Left lobe of liver (tissue), 2 donors: ENCODE data around the gene SMAD6. TPM values are rescaled to one million over a fixed set of nuclear protein-coding genes. Genes with fewer than 3 reads are reported as not detected.
A peak's percentile ranks its signal among the peaks of the same experiment; 100 is the strongest.

ENCODE experiments used
- ATAC-seq: fragments of 200-7000 bp; cut with Tn5 transposase; one replicate; pipeline ENCODE4 v1.9.1; 2020; ENCODE audit warnings: mild to moderate bottlenecking, moderate library complexity
- DNase-seq: peaks from one replicate; pipeline ENCODE4 v3.0.0-alpha.2; 2020; ENCODE audit warnings: low spot score
- total RNA-seq: library from RNA; stranded (reverse); gene quantifications from one replicate; pipeline ENCODE4 v1.2.1, GENCODE V29; 2021
- donor health status: DM: no; HTN: no; CAD: no; lungs with moderate emphysema.
- donor health status: DM: no; HTN: yes; CAD: no.

The SMAD6 gene
- total RNA-seq, 1 donor from 2014 or later: 16.2 TPM

DNA sequence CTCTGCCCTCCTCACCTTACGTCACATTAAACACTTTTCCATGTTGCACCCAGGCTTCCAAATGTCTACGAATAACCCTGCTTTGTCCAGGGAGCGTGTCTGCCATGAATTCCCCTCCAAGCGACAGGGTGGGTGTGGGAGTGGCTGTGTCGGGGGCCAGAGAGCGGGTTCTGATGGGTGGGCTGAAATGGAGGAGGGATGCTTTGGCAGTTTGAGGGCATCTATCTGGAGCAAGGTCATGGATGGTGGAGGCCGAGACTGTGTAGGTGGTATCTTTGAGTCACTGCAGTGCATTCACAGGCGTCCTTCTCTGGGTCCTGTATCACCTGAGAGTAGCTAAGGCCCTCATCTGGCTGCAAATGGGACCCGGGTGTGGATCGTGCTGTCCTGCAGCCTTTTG lies 36.6 kb downstream of the SMAD6 start:
- DNase-seq: no peak
- no peak for ATAC-seq

DNA sequence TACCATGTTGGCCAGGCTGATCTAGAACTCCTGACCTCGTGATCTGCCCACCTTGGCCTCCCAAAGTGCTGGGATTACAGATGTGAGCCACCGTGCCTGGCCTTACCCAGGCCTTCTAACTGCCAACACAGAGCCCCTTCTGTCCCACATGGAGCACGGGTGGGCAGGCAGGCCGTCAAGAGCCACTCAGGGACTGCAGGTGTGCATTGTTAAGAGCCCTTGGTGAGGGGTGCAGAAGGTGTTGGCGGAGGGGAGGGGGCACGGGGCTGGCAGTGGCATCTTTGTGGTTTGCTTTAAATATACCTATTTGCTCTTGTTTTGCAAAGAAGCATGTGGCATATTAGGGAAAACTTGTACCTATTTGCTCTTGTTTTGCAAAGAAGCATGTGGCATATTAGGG lies 37.3 kb downstream of the SMAD6 start:
- DNase-seq (no peak), ATAC-seq (no peak)

DNA sequence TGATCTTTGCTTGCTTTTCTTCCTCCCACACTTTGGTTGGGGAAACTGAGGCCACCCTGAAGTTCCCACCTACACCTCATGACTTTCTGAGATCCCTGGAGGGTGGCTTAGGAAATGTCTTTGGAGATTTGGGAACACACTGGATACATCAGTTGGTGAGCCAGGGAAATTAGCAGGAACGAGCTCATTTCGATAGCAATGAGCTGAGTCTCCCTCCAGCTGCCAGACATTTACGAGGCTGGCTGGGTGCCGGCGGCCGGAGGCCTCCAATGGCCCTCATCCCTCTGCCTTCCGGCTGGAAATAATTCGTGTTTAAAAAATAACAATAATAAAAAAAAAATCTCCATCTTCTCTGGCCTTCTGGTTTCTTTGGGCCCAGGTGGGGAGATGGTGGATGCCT lies 38.8 kb downstream of the SMAD6 start:
- ATAC-seq: no peak
- DNase-seq: no peak

DNA sequence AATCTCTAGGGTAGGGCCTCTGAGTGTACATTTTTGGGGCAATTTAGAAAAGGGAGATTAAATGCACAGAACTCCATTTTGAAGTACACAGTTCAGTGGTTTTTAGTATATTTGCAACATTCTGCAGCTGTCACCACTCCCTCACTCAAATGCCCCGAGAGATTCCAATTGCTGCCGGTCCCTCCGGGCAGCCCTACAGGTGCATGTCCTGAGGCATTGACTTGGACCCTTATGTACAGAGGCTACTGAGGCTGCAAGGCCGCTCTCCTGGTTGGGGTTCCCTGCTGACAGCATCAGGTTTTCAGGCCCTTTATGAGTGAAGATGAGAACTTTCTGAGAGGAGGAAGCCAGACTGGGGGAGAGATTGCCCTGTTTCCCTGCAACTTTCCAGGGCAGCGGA lies 39.6 kb downstream of the SMAD6 start:
- no peak for ATAC-seq
- no peak for DNase-seq

DNA sequence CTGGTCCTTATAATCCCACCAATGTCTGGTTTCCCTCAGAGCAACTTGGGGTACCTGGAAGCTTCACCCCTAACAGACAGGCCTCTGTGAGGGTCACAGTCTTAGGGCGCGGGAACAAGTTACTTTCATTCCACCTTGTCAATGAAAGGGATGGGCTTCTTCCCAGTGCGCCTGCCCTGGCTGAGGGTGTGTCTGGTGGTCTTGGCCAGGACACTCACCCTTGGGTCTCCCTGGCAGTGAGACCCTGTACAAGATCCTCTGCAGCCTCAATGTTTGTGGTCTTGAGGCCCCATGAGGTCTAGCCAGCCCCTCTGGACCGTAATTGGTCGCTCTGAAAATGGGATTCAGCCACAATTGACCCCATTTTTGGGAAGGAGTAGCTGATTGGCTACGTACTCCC lies 40.2 kb downstream of the SMAD6 start:
- no peak for ATAC-seq
- DNase-seq: no peak

DNA sequence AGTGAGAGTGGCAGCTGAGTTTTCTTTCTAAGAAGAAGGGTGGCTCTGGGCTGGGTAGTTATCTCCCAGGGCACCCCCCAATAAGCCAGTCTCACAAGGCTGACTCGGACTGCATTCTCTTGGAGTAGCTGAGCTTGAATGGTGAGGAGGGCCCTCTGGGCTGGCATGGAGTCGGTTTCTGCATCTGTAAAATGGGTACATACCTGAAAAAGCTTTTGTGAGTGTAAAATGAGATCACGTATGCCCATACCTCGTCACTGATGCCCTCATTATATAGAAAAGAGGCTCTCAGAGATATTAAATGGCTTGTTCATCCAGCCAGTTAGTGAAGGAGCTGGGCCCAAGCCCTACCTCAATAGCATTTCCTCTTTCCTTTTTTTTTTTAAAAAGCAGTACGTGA lies 41.2 kb downstream of the SMAD6 start:
- DNase-seq (no peak), ATAC-seq (no peak)

DNA sequence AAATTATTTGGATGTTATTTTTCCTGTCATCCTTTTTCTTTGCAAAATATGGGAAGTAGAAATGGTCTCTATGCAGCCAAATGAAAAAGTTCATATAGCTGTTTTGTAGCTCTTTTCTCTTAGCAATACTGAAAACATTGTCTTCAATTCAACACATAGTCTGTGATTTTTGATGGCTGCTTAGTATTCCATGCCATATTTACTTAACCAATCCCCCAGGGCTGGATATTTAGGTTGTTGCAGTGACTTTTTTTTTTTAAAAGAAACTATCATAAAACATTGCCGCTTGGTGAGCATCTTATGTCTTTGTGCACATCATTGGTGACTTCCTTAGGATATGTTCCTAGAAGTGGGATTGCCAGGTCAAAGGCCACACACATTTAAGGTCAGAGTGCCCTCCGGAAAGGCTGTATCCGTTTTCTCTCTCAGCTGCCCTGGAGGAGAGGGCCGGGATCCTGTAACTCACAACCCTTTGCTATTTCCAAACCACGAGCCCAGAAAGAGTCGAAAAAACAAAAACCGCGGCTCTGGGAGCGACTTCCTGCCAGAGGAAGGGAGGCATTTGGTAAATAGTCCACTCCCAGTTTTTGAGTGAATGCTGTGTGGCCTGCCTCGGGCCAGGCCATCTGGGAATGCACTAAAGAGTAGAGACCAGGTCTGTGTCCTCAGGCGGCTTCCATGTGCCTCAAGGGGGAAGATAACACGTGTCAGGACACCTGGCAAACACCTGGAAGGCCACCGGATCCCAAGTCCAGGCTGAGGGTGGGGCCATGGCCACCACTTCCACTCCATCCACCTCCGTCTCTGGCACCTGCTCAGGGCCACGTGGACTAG lies 41.9 kb downstream of the SMAD6 start:
- DNase-seq (no peak), ATAC-seq (peak; percentile 54)

DNA sequence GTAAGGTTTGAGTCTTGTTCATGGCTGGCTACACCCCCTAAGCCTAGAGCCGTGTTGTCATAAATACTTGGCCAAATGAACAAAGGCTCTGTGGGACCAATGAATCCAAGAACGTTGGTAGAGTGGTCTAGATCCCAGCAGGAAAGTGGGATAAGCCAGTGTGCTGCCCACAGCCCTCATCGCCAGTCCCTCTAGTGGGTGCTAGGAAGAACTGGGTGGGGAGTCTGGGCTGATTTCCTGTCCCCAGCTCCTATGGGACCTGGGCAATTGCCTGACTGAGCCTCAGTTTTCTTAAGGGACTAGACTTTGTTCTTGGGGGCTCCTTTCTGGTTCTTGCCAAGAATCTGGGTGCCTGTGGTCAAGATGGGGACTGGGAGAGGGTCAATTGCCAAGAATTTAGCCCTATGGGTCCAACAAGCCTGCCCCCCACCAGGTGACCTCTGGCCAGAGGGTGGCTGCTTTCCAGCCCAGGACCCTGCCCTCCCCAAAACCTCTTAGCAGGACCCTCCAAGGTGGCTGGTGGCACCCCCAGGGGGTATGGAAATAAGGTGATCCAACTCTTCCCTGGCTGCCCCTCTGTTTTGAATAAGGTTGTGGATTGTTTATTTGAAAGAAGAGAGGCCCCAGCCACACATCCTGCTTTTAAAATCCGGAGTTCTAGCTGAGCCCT lies 42.7 kb downstream of the SMAD6 start:
- no peak for DNase-seq
- ATAC-seq: no peak

DNA sequence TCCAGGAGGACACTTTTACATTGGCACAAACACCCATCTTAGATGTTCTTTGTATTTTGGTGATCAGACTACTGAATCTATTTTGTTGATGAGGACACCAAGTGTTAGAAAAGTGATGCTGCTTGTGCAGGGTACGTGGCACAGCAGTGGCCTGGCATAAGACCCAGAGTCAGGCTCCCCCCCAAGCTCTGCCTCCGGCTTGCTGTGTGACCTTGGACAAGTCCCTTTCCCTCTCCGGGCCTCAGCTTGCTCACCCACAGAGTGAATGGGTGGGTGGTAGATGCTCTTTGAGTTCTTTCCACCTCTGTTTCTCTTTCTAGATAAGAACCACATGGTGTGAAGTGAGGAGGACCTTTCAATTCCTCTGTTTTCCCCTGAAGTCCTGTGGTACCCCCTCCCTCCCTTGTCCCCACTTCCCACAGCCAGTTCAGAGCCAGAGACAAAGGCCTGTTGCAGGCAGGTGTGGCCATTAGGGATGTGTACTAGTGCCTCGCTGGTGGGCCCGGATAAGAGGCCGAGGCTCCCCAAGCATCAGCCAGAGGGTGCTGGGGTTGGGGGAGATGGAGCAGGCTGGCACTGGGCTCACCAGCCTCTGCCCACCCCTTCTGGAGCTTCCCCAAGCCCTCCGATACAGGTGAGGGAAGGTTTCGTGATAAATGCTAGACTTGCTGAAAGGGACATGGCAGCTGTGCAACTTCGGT lies 43.6 kb downstream of the SMAD6 start:
- ATAC-seq: no peak
- no peak for DNase-seq

DNA sequence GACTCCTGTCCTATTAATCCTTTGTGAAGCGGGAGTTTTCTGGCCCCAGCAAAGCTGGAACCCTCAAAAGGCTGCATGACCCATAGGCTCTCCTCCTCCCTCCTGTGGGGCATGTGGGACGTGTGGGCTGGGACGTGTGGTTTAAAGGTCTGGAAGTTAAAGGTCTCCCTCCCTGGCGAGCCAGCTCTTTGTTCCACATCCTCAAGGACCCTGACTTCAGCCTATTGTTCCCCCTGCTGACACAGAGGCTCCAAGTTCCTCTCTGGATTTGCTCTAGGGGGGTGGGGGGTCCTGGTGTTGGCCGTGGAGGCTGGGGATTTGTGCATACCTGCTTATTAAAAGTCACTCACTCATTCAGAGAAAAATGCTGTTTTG lies 44.2 kb downstream of the SMAD6 start:
- ATAC-seq (peak; percentile 7), DNase-seq (no peak)

DNA sequence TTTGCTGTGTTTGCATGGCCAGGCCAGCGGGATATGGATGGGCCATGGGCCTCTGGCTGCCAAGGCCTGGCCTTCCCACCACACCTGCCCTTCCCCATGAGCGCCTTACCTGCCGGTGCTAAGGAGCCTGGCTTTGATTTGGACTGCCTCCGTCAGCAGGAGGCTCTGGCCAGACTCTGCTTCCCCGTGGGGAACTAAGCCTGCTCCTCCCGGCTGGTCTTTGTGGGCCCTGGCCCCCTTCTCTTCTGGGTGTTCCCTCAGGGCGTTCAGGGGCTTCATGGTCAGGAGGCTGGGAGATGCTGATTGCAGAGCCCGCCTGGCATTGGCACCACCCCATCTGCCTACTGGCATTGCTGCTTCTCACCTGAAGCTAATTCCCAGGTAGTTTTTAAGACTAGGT lies 45.2 kb downstream of the SMAD6 start:
- ATAC-seq: no peak
- no peak for DNase-seq

DNA sequence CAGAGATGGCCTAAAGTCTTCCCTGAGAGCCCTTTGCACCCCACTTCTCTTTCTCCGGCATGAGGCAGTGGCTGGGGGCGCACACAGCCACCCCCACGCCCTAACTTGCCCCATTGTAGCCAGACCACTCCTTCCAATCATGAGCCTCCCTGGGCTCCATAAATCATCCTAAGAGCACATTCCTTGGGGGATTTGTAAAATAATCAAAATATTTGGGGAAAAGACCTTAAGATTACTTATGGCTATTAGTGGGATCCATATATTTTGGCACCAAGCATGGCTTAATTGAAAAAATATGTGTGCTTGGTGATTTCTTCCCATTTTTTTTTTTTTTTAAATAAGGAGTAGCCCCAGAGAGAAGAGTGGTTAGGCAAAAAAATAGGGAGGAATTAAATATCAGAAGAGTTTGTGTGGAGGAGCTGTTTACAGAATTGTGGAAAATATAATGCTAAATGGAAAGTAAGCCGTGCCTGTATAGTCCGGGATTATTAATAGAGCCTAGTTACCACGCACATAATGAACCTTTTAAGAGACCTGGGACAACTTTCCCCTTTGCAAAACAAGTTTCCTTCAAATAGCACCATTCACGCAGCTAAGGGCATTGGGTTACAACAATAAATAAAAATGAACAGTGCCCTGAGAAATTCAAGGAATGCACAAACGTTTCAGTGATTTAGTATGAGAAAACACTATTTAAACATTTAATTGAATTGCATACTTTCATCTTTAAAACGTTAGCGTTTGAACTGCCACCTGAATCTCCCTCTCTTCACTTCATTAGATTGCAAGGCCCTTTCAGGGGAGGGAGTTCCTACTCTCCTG lies 46.1 kb downstream of the SMAD6 start:
- ATAC-seq: no peak
- no peak for DNase-seq

DNA sequence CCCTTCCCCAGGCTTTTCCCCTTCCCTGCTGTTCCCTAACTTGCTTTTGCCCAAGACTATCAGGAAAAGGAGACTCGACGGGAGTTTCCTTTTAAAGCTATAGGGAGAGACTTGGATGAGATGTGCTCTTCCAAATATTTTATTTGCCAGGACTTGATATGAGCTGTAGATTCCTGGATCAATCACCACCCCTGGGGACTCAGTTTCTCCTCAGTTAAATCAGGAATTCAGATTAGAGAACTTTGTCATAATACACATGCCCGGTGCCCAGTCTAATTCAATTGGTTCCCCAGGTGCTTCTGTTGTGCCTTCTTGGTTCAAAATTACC lies 46.6 kb downstream of the SMAD6 start:
- ATAC-seq (no peak), DNase-seq (no peak)

DNA sequence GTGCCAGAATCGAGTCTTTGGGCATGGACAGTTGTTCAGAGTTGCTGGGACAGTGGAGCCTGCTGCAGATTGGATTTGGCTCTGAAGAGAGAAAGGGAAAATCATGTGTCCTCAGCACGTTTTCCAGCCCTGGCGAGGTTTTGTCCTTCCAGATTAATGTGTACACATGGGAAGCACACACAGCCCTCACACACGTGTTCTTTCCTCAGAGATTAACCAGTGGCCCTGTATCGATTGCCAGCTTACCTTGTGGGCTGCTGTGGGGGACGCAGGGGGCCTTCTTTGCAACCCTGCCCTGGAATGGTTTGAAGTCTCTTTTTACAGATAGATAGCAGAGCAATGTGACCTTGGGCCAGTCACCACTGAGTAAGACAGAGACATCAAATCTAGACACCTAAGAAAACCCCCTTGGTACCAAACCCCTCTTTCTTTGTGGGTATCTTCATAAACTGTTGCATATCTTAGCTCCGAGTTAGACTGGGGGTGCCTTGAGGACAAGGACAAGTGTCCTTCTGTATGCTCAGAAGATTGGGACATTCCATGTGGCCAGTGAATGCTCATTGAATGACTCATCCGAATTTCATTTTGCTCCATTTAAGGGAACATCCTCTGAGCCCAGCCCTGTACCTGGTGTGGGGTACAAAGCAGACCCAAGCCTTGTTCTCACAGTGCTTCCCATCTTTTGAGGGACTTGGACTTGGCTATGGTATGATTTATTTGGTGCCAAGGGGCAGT lies 48.0 kb downstream of the SMAD6 start:
- DNase-seq (no peak), ATAC-seq (peak; percentile 65)

DNA sequence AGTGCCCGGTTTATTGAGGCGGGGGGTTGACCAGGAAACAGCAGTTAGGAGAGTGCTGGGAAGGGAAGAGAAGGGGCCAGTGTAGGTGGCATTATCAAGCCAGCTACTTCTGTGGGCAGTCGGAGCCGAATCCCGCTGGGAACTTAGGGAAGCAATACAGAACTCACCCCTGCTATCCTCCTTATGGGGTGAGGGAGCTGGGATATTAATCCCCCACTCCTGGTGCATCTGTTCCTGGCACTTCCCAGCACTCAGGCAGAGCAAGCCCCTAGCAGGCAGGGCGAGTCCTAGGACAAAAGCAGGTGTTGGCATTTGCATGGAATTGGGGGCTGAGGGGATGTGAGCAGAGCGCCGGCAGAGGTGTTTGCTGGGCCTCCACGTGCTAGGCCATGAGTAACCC lies 48.6 kb downstream of the SMAD6 start:
- DNase-seq: no peak

DNA sequence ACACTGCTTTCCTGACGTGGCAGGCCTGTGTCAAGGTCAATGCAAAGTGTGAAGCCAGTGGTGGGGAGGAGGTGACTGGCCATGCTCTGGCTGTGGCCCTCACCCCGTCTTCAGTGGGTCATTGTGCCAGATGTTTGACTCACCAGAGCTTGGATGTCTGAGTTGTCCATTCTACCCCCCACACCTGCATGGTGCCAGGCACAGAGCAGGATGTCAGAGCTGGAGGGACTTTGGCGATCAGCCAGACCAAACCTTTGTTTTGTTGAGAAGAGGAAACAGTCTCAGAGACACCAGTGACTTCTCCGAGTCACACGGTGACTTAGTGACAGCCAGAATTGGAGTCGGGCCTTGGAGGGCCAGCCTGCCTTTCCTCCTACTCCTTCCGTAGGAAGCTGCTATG lies 49.5 kb downstream of the SMAD6 start:
- ATAC-seq (peak; percentile 25), DNase-seq (no peak)

More for the DNA sequence above, 48.6 kb downstream of the SMAD6 start:
- no peak for ATAC-seq

DNA sequence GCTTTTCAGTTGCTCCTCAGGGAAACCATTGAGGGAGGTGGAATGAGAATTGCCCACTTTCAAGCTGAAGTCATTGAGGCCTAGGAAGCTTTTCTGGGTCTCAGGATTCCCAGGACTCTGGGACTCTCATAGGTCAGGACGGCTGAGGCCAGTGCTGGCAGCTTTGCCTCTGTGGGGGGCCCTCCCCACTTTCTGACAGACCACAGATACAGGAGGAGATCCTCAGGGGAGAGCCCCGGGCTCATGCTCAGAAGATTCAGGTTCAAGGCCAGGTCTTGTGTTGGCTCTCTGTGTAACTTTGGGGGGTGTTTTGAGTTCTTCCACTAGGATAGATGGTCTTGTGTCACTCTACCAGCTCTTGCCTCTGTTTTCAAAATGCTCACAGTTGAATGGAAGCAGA lies 50.0 kb downstream of the SMAD6 start:
- DNase-seq (no peak), ATAC-seq (no peak)

DNA sequence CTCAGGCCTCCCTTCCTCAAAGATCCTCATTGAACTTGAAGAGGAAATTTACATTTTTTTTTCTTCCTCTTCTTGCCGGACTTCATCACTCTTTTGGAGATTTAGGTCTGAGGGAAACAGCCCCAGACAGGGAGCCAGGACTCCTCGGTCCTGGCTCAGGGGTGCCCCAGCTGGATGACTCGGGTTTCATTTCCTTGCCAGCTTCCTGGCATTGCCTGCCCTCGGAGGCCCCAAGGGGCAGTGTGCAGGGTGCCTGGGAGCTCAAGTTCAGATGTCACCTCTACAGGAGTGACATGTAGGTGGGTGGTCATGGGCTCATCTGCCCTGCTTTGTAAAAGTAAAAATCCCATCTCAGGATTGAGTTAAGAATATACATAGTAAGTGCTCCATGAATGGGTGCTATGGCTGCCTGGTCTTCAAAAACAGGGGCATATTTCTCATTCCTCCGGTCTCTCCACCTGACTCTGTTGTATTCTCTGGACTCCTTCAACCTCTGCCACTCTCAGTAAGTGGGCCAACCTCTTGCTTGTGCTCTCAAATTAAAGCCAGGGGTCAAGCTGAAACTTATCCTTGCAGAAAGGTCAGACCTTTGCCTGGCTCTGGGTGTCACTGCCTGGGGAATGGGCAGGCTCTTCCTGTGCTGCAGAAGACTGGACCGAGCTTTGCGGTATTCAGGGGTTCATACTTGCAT lies 51.8 kb downstream of the SMAD6 start:
- ATAC-seq (no peak), DNase-seq (no peak)

DNA sequence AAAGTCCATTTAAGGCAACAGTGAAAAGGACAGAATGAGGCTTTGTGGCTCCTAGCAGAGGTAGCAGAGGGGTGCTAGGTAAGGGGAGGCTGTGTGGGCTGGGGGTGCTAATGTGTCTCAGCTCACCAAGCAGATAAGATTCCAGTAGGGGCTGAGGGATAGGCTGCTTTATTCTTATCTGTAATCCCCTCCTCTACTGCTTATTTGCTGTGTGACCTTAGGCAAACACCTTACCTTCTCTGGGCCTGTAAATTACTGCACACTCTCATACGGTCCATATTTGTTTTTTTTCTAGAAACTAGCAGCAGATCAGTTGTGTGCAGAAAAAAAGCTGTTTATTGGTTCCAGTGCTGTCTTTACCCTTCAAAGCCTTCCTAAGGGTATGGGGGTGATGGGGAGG lies 52.8 kb downstream of the SMAD6 start:
- ATAC-seq (no peak), DNase-seq (no peak)
